Lung (tissue), 12 donors: Measurements from ENCODE around the gene SMYD2. TPM values are rescaled to one million over a fixed set of nuclear protein-coding genes. Genes with fewer than 3 reads are reported as not detected.

Source experiments
- ATAC-seq: fragments of 200-7000 bp; cut with Tn5 transposase; one replicate; pipeline ENCODE4 v1.9.1; 2020; ENCODE audit warnings: moderate number of reproducible peaks; ENCODE audit not compliant: insufficient read depth, low FRiP score
- DNase-seq, 3 donors: peaks; one replicate each; pipeline ENCODE4 v3.0.0-alpha.2; 2013 to 2017
- H3K27ac ChIP-seq, 2 donors: one replicate each; pipeline ENCODE4 v1.5.1; 2013; ENCODE audit warnings: mild to moderate bottlenecking in 2 of 2, moderate library complexity in 2 of 2, control low read depth in 1 of 2, inconsistent platforms in 1 of 2, low read depth in 1 of 2, low read length in 1 of 2
- H3K27me3 ChIP-seq, 3 donors: one replicate each; pipeline ENCODE4 v1.5.1; 2013; ENCODE audit warnings: low read length in 2 of 3; ENCODE audit not compliant: control insufficient read depth in 3 of 3, insufficient read depth in 3 of 3
- H3K36me3 ChIP-seq, 4 donors: one replicate each; pipeline ENCODE4 v1.5.1; 2013; ENCODE audit warnings: low read length in 4 of 4, mild to moderate bottlenecking in 1 of 4, moderate library complexity in 1 of 4; ENCODE audit not compliant: control insufficient read depth in 4 of 4, insufficient read depth in 4 of 4
- H3K4me1 ChIP-seq, 5 donors: one replicate each; pipeline ENCODE4 v1.5.1; 2013; ENCODE audit warnings: low read length in 5 of 5, mild to moderate bottlenecking in 2 of 5, moderate library complexity in 1 of 5; ENCODE audit not compliant: control insufficient read depth in 5 of 5, insufficient read depth in 5 of 5
- H3K4me3 ChIP-seq: one replicate; pipeline ENCODE4 v1.5.1; 2013; ENCODE audit warnings: mild to moderate bottlenecking, control low read depth, moderate library complexity
- H3K9ac ChIP-seq, 2 donors: one replicate each; pipeline ENCODE4 v1.5.1; 2013; ENCODE audit warnings: low read length in 2 of 2, control low read depth in 1 of 2; ENCODE audit not compliant: insufficient read depth in 1 of 2
- H3K9me3 ChIP-seq, 4 donors: one replicate each; pipeline ENCODE4 v1.5.1; 2013; ENCODE audit warnings: low read length in 3 of 4, mild to moderate bottlenecking in 1 of 4, moderate library complexity in 1 of 4; ENCODE audit not compliant: control insufficient read depth in 4 of 4, insufficient read depth in 3 of 4
- WGBS, 2 donors: extraction: QIAGEN DNeasy Blood & Tissue Kit; methylation state at CpG; one replicate each; pipeline ENCODE4 v1.1.7; 2013; 5-methylcytosine and 5-hydroxymethylcytosine counted together
- polyA plus RNA-seq, 2 donors: library from polyadenylated mRNA; stranded (reverse); fragments of 200-250 nt; gene quantifications; one replicate each; pipeline ENCODE4 v1.2.1, GENCODE V29; 2013
- total RNA-seq, 2 donors: library from RNA; depleted of rRNA in 1 of 2; stranded (reverse); fragments of >200 nt in 1 of 2; gene quantifications; one replicate each; pipeline ENCODE4 v1.2.1, GENCODE V29; 2014 to 2021
- TF ChIP-seq, protein P1 (sequence below): IDR thresholded peaks from 2 replicates; pipeline ENCODE4 v1.5.1; 2012; ENCODE audit warnings: mild to moderate bottlenecking; ENCODE audit errors: control extremely low read depth, extremely low read depth
- donor health status: control.
- donor health status: control.
- donor health status: Bipolar disorder and iron deficiency.
- donor health status: healthy.
- donor health status: DM: yes; HTN: yes; CAD: no.

Gene SMYD2
- total and polyA plus RNA-seq, 4 donors, result 20.6 to 48.6 (median 28.2) TPM

DNA sequence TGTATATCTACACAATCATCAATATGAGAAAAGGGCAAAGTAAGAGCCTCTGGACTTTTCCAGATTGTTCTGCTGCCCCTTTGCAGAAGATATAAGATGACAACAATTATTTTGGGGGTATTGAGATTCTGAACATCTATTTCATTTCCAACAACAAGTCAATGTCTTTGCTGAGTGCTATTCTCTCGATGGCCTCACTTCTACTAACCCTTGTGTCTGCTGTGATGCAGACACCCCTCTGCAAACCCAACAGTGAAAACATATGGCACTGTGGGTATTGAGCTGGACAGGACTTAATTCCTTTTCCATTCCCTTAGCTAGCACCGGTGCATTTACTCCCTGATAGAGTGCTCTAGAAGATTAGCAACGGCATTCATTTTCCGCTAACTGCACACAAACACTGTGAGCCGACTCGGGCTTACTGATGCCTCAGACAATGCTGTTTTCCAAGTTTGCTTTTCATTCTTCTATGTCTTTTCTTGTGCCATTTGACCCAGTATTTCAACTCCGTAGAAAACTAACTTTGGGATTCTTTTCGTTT, 33.4 kb upstream of the SMYD2 start:
- DNase-seq (no peak), ATAC-seq (no peak)
- TF ChIP-seq, protein P1, sequence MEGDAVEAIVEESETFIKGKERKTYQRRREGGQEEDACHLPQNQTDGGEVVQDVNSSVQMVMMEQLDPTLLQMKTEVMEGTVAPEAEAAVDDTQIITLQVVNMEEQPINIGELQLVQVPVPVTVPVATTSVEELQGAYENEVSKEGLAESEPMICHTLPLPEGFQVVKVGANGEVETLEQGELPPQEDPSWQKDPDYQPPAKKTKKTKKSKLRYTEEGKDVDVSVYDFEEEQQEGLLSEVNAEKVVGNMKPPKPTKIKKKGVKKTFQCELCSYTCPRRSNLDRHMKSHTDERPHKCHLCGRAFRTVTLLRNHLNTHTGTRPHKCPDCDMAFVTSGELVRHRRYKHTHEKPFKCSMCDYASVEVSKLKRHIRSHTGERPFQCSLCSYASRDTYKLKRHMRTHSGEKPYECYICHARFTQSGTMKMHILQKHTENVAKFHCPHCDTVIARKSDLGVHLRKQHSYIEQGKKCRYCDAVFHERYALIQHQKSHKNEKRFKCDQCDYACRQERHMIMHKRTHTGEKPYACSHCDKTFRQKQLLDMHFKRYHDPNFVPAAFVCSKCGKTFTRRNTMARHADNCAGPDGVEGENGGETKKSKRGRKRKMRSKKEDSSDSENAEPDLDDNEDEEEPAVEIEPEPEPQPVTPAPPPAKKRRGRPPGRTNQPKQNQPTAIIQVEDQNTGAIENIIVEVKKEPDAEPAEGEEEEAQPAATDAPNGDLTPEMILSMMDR, result no peak
- H3K4me3 ChIP-seq, result no peak overlapping the region
- no peaks in the 10 kb centered on the region for H3K4me1 ChIP-seq
- H3K9me3 ChIP-seq, result no peaks in the 10 kb centered on the region
- peaks cover 0 to 2% (median 0%) of the 10 kb centered on the region in 3 donors for H3K27me3 ChIP-seq
- H3K36me3 ChIP-seq, result no peaks in the 10 kb centered on the region
- H3K9ac ChIP-seq, result no peak overlapping the region
- no peak overlapping the region for H3K27ac ChIP-seq
- WGBS, 2 donors, result 89 to 92% methylated on average over 8 of the region's 8 CpGs

GRCh38 chr1:214248311-214249085, 32.5 kb upstream of the SMYD2 start:
- DNase-seq, result no peak
- H3K27me3 ChIP-seq, result peaks cover 0 to 2% (median 0%) of the 10 kb centered on the region in 3 donors
- no peak overlapping the region for H3K9ac ChIP-seq
- TF ChIP-seq, protein P1, result no peak
- 80 to 88% methylated on average over 7 of the region's 7 CpGs for WGBS, 2 donors
- H3K4me3 ChIP-seq, result no peak overlapping the region
- no peaks in the 10 kb centered on the region for H3K4me1 ChIP-seq
- no peaks in the 10 kb centered on the region for H3K9me3 ChIP-seq
- H3K27ac ChIP-seq, result no peak overlapping the region
- H3K36me3 ChIP-seq, result no peaks in the 10 kb centered on the region
- ATAC-seq, result no peak

DNA sequence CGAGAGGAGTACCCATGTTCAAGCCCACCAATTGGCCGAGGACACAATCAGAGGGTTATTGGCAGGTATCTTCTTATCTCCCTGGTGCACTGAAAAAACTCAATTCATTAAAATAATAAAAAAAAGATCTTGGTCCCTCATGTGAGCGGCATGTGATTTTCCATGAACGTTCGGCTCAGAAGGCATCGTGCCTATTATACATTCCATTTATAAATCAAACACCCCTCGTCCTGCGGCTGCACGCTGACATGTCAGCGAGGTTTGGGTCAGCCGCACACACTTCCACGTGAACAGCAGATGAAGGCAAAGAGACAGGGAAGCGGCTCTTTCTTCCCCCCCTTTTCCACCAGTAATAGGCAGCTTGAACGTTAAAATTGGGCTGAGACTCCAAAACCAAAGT, 31.3 kb upstream of the SMYD2 start:
- WGBS, 2 donors, result 93% methylated on average over 14 of the region's 14 CpGs
- TF ChIP-seq, protein P1, result no peak
- Histone ChIP-seq H3K9me3 (no peaks in the 10 kb centered on the region), H3K36me3 (no peaks in the 10 kb centered on the region), H3K27me3 (peaks cover 0 to 3% (median 2%) of the 10 kb centered on the region in 3 donors), H3K4me3 (no peak overlapping the region), H3K4me1 (no peaks in the 10 kb centered on the region), H3K27ac (no peak overlapping the region), H3K9ac (no peak overlapping the region)
- DNase-seq (no peak), ATAC-seq (no peak)
